ENCODE data around the gene ANG. TPM values are rescaled to one million over a fixed set of nuclear protein-coding genes. Genes with fewer than 3 reads are reported as not detected.

Gene ANG
- total RNA-seq, 1 experiment from 2014 or later = 5.8 TPM

DNA sequence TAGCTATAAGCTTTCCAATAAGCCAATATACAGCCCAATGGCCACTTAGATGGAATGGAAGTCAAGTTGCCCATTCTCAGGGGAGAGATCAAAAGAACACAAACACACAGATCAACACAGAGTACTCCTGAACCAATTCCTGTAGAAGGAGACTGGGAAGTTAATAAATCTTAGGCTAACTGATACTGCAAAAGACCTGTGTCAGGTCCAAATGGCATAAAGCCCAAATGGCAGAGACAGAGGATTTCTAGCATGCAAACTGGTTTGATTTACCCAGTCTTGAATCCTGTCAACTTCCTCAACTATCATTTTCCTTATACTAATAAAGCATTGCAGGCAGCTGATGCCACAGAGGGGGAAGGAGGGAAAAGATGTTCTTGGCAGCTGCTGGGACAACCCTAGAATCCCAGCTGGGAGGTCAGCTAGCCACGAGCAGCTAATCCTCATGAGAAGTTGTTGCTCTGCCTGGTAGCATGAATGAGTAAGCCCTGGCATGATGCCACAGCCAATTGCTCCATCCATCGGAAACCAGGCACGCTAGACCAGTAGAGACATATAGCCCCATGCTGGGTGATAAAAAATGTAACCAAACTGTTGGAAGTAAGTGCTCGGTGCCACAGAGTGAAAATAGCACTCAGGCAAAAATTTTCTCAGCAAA, 26.2 kb downstream of the ANG start (continued):
- TF ChIP-seq, protein P1, sequence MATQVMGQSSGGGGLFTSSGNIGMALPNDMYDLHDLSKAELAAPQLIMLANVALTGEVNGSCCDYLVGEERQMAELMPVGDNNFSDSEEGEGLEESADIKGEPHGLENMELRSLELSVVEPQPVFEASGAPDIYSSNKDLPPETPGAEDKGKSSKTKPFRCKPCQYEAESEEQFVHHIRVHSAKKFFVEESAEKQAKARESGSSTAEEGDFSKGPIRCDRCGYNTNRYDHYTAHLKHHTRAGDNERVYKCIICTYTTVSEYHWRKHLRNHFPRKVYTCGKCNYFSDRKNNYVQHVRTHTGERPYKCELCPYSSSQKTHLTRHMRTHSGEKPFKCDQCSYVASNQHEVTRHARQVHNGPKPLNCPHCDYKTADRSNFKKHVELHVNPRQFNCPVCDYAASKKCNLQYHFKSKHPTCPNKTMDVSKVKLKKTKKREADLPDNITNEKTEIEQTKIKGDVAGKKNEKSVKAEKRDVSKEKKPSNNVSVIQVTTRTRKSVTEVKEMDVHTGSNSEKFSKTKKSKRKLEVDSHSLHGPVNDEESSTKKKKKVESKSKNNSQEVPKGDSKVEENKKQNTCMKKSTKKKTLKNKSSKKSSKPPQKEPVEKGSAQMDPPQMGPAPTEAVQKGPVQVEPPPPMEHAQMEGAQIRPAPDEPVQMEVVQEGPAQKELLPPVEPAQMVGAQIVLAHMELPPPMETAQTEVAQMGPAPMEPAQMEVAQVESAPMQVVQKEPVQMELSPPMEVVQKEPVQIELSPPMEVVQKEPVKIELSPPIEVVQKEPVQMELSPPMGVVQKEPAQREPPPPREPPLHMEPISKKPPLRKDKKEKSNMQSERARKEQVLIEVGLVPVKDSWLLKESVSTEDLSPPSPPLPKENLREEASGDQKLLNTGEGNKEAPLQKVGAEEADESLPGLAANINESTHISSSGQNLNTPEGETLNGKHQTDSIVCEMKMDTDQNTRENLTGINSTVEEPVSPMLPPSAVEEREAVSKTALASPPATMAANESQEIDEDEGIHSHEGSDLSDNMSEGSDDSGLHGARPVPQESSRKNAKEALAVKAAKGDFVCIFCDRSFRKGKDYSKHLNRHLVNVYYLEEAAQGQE (IDR thresholded peaks at IDR 0.05; ENCODE audit: low read depth) = no peak

DNA sequence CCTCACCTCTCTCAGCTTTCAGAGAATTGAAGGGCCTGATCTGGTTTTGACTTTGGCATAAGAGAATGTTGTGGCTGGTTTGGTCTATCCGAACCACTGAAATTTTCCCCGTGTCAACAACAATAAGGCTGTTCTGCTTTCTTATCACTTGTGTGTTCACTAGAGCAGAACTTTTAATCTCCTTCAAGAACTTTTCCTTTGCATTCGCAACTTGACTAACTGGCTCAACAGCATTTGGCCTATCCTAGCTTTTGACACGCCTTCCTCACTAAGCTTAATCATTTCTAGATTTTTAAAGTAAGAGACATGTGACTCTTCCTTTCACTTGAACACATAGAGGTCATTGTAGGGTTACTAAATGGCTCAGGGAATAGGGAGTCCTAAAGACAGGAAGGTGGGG, 31.2 kb downstream of the ANG start:
- Histone ChIP-seq H3K79me2 (ENCODE audit: insufficient read depth, low read length) (no peaks in the 10 kb centered on the region), H2AFZ (ENCODE audit: low read depth, low read length, poor library complexity, severe bottlenecking) (no peak overlapping the region), H3K9me2 (ENCODE audit: insufficient read depth) (no peaks in the 10 kb centered on the region), H3K36me3 (ENCODE audit: control insufficient read depth in 1 of 2, insufficient read depth in 2 of 2, low read length in 2 of 2) (no peaks in the 10 kb centered on the region), H4K20me1 (ENCODE audit: insufficient read depth) (no peaks in the 10 kb centered on the region), H3K4me3 (replicated peaks in 1 of 2; ENCODE audit: low read depth in 1 of 2, low read length in 2 of 2) (no peak overlapping the region), H3K9me3 (ENCODE audit: control insufficient read depth in 1 of 2, insufficient read depth in 1 of 2, low read depth in 1 of 2, low read length in 2 of 2) (no peaks in the 10 kb centered on the region), H3K4me2 (ENCODE audit: low read length) (no peak overlapping the region), H3K4me1 (ENCODE audit: control insufficient read depth in 1 of 2, insufficient read depth in 2 of 2, low read length in 2 of 2) (no peaks in the 10 kb centered on the region), H3K9ac (ENCODE audit: low read length) (no peak overlapping the region), H3K27me3 (ENCODE audit: insufficient read depth, low read length) (peaks cover 11% of the 10 kb centered on the region), H3K27ac (ENCODE audit: low read depth, low read length) (no peak overlapping the region)
- ChIA-PET RAD21 (ENCODE audit: low non-redundant PET in 1 of 2, low total read pairs in 2 of 2, uncharacterized antibody in 2 of 2, unreplicated experiment in 2 of 2) (no interaction called here), CTCF (no interaction called here), POLR2A (no interaction called here)
- DNase-seq (ENCODE audit: low read depth, low spot score) (no peak), ATAC-seq (no peak)
- BruUV-seq (replicated peaks) = no TSS peak
- intact Hi-C loops (cut with micrococcal nuclease) = no loop called here
- TF ChIP-seq CBX3 (IDR thresholded peaks at IDR 0.05; ENCODE audit: low read depth) = no peak
- no peak for TF ChIP-seq ZNF274 (IDR thresholded peaks at IDR 0.05; ENCODE audit: low read depth, low read length)
- TF ChIP-seq, protein P2, sequence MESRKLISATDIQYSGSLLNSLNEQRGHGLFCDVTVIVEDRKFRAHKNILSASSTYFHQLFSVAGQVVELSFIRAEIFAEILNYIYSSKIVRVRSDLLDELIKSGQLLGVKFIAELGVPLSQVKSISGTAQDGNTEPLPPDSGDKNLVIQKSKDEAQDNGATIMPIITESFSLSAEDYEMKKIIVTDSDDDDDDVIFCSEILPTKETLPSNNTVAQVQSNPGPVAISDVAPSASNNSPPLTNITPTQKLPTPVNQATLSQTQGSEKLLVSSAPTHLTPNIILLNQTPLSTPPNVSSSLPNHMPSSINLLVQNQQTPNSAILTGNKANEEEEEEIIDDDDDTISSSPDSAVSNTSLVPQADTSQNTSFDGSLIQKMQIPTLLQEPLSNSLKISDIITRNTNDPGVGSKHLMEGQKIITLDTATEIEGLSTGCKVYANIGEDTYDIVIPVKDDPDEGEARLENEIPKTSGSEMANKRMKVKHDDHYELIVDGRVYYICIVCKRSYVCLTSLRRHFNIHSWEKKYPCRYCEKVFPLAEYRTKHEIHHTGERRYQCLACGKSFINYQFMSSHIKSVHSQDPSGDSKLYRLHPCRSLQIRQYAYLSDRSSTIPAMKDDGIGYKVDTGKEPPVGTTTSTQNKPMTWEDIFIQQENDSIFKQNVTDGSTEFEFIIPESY (IDR thresholded peaks at IDR 0.05; ENCODE audit: extremely low read depth, insufficient replicate concordance, low read length) = no peak
- TF ChIP-seq SIN3A (IDR thresholded peaks at IDR 0.05; ENCODE audit: low read depth) = no peak
- no peak for TF ChIP-seq ELF1 (IDR thresholded peaks at IDR 0.05; ENCODE audit: borderline replicate concordance, low read depth)
- no peak for TF ChIP-seq CTCF (IDR thresholded peaks at IDR 0.05 in 2 of 3, conservative IDR thresholded peaks at IDR 0.05 in 1 of 3; ENCODE audit: borderline replicate concordance in 1 of 3, insufficient read depth in 1 of 3, low read depth in 2 of 3, low read length in 2 of 3)
- TF ChIP-seq EZH2phosphoT487 (IDR thresholded peaks at IDR 0.05; ENCODE audit: borderline replicate concordance) = no peak
- no peak for TF ChIP-seq YY1 (IDR thresholded peaks at IDR 0.05; ENCODE audit: extremely low read depth, insufficient replicate concordance, low read depth, low read length)
- TF ChIP-seq POLR2AphosphoS5 (IDR thresholded peaks at IDR 0.05; ENCODE audit: low read depth, low read length) = no peak
- TF ChIP-seq TCF7L2 (IDR thresholded peaks at IDR 0.05; ENCODE audit: borderline replicate concordance, extremely low read depth, insufficient read depth, insufficient read length) = no peak
- no peak for TF ChIP-seq EZH2 (IDR thresholded peaks at IDR 0.05)
- no peak for TF ChIP-seq ATF3 (IDR thresholded peaks at IDR 0.05)
- TF ChIP-seq, protein P3, sequence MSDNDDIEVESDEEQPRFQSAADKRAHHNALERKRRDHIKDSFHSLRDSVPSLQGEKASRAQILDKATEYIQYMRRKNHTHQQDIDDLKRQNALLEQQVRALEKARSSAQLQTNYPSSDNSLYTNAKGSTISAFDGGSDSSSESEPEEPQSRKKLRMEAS (IDR thresholded peaks at IDR 0.05) = no peak
- no peak for TF ChIP-seq JUND (IDR thresholded peaks at IDR 0.05)
- TF ChIP-seq SP1 (IDR thresholded peaks at IDR 0.05; ENCODE audit: low read depth) = no peak
- no peak for TF ChIP-seq ZFX (IDR thresholded peaks at IDR 0.05)
- no peak for TF ChIP-seq RAD21 (IDR thresholded peaks at IDR 0.05; ENCODE audit: low read depth)
